Esophagus squamous epithelium (tissue), 4 donors: ENCODE data around the gene RTL5.

Source experiments
- POLR2A ChIP-seq, 4 donors: fragments of 450-650 bp; IDR thresholded peaks; one replicate each; pipeline ENCODE4 v1.6.1; 2017; ENCODE audit warnings: antibody characterized with exemption in 4 of 4, mild to moderate bottlenecking in 4 of 4, moderate library complexity in 3 of 4
- TF ChIP-seq, protein P1 (sequence below), 6 experiments: fragments of 450-650 bp in 4 of 6; fragments of 200-600 bp in 2 of 6; sonication (generic) in 2 of 6; IDR thresholded peaks; one replicate each; pipeline ENCODE4 v1.5.1; 2016 to 2019; ENCODE audit warnings: antibody characterized with exemption in 6 of 6, mild to moderate bottlenecking in 4 of 6, moderate library complexity in 4 of 6

DNA sequence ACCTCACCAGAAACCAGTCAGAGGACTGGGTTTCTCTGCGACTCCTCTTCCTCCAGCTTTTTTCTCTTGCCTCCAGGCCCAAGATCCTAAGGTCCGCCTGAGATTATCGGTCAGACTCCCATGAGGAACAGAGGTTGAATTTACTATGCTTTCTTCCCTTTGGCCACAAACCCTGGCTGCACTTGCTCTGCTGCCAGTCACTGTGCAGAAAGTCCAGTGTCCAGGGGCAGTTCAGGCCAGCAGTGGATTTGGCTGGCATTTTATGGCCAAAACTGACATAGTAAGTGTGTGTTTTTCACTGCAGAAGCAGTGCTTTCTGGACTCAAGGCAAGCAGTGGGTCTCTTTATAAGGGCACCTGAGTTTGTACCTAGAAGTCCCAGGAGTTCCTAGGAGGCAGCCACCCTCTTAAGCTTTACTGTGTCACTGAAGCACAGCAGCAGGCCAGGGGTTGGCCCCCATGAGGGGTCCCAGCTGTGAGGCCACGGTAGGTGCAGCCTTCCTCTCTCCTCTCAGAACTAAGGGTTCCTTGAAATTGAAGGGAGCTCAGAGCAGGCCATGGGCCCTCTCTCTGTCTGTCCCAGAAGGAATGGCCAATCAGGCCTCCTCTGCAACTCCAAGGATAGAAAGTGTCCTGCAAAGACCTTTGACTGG lies 3.4 kb downstream of the RTL5 start:
- TF ChIP-seq, protein P1, sequence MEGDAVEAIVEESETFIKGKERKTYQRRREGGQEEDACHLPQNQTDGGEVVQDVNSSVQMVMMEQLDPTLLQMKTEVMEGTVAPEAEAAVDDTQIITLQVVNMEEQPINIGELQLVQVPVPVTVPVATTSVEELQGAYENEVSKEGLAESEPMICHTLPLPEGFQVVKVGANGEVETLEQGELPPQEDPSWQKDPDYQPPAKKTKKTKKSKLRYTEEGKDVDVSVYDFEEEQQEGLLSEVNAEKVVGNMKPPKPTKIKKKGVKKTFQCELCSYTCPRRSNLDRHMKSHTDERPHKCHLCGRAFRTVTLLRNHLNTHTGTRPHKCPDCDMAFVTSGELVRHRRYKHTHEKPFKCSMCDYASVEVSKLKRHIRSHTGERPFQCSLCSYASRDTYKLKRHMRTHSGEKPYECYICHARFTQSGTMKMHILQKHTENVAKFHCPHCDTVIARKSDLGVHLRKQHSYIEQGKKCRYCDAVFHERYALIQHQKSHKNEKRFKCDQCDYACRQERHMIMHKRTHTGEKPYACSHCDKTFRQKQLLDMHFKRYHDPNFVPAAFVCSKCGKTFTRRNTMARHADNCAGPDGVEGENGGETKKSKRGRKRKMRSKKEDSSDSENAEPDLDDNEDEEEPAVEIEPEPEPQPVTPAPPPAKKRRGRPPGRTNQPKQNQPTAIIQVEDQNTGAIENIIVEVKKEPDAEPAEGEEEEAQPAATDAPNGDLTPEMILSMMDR (IDR thresholded peaks at IDR 0.05): no peak
- TF ChIP-seq POLR2A (IDR thresholded peaks at IDR 0.05): no peak
